GM21528 (cell line): ENCODE data around the gene ABCA4.
"Not testable (repeated sequence)": the region's sequence is repeated elsewhere in the genome, so short reads cannot be mapped to it uniquely, and the experiment has no call there.

Experiments used
- ATAC-seq: cut with Tn5 transposase; IDR thresholded peaks from one replicate; pipeline ENCODE4 v1.9.1; 2021; ENCODE audit warnings: mild to moderate bottlenecking, moderate library complexity; ENCODE audit not compliant: unreplicated experiment, low FRiP score

Gene ABCA4

DNA sequence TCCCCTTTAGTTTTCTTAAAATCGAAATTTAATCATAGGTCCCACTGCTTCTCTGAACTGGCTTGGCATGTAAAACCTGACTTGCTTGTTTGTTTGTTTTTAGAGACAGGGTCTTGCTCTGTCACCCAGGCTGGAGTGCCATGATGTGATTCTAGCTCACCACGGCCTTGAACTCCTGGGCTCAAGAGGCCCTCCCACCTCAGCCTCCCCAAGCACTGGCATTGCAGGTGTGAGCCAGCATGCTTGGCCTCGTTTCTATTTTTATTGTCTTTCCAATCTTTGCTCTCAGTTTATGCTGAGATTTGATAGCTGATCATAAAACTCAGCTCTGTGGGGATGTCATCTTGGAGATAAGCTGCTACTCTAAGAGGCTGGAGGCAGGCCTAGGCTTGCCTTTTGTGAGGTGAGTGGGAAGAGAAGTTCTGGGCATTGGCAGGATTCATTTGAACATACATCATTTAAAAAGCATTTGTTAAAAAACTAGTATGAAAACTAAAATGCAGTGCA, 160.3 kb downstream of the ABCA4 start:
- no peak for ATAC-seq

- ATAC-seq = no peak
Measured at GRCh38 chr1:93959413-93959812, 161.5 kb downstream of the ABCA4 start.

DNA sequence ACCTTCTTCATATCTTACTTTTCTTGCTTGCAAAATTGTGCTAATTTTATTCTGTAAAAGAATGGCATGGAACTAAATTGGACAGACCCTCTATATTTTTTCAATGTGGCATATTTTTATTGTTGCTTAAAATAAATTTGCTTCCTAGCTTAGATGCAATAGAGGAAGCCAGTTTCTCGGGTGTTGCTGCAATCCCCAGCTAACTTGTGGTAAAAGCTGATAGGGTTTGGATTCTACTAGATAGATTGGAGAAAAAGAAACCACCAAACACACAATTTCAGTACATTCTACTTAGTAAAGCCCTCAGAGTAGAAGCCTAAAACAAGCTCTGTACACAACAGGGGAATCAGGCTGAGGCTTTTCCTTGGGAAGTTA, 162.2 kb downstream of the ABCA4 start:
- ATAC-seq = no peak

DNA sequence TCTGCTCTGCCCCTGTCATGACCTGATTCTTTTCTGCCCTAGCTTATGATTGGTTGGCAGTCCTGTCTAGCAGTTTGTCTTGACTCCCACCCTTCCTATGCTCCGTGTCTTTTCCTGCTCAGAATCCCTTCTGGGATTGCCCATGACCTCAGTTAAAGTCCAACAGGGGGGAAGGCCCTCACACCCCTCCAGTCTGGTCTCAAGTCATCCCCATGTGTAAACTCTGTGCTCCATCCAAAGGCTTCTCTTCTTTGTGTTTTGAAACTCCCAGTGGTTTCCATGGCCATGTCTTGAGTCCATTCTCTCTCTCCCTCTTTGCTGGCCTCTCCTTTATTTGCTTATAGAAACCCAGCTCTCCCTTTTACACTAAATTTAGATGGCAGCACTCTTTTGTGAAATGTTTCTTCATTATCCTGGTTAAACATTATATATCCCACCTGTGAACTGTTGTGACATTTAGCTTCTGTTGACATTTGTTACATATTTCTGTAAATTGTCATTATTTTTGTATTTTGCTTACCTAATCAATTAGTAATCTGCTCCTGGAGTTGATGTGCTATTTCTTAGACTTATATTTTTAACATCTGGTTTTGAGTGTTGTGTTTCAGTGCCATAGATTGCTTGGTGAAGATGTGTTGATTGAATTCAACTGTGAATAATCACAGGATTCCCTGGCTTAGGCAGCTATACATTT, 162.8 kb downstream of the ABCA4 start:
- ATAC-seq = no peak

- ATAC-seq = no peak
Measured at GRCh38 chr1:93955765-93956164, 165.2 kb downstream of the ABCA4 start.

- ATAC-seq = not testable (repeated sequence)
Measured at GRCh38 chr1:93947002-93947686, 173.8 kb downstream of the ABCA4 start.
